HG03442 (cell line): ENCODE data around the gene MYOZ1.
"Not testable (repeated sequence)": the region's sequence is repeated elsewhere in the genome, so short reads cannot be mapped to it uniquely, and the experiment has no call there.

ENCODE experiments used
- ATAC-seq: cut with Tn5 transposase; IDR thresholded peaks from one replicate; pipeline ENCODE4 v1.9.1; 2021; ENCODE audit warnings: mild to moderate bottlenecking, moderate library complexity; ENCODE audit not compliant: unreplicated experiment

Gene MYOZ1

GRCh38 chr10:73647875-73648651 is 6.8 kb upstream of the MYOZ1 start:
- no peak for ATAC-seq

- no peak for ATAC-seq
These were observed 6.1 kb upstream of the MYOZ1 start for GRCh38 chr10:73647211-73647874.

- no peak for ATAC-seq
These were observed 5.3 kb upstream of the MYOZ1 start for GRCh38 chr10:73646598-73647041.

GRCh38 chr10:73645251-73645650 is 4.0 kb upstream of the MYOZ1 start:
- no peak for ATAC-seq

- ATAC-seq, result no peak
These were observed 3.5 kb upstream of the MYOZ1 start for GRCh38 chr10:73644767-73645166.

GRCh38 chr10:73644015-73644743 is 2.9 kb upstream of the MYOZ1 start:
- no peak for ATAC-seq

- no peak for ATAC-seq
These were observed 2.1 kb upstream of the MYOZ1 start for GRCh38 chr10:73643362-73643761.

GRCh38 chr10:73639286-73639685 is 2.0 kb downstream of the MYOZ1 start:
- no peak for ATAC-seq

- ATAC-seq, result no peak
These were observed 5.5 kb downstream of the MYOZ1 start for GRCh38 chr10:73635781-73636180.

GRCh38 chr10:73634421-73634820 is 6.9 kb downstream of the MYOZ1 start:
- ATAC-seq, result no peak

GRCh38 chr10:73629165-73629564 is 12.1 kb downstream of the MYOZ1 start:
- ATAC-seq, result no peak

- ATAC-seq, result no peak
These were observed 12.9 kb downstream of the MYOZ1 start for GRCh38 chr10:73628405-73628804.

GRCh38 chr10:73627300-73627699 is 14.0 kb downstream of the MYOZ1 start:
- no peak for ATAC-seq

- peak; percentile 93 for ATAC-seq
These were observed 15.2 kb downstream of the MYOZ1 start for GRCh38 chr10:73625884-73626752.

- no peak for ATAC-seq
These were observed 16.0 kb downstream of the MYOZ1 start for GRCh38 chr10:73625004-73625883.

GRCh38 chr10:73623056-73623455 is 18.2 kb downstream of the MYOZ1 start:
- no peak for ATAC-seq

GRCh38 chr10:73620974-73621373 is 20.3 kb downstream of the MYOZ1 start:
- not testable (repeated sequence) for ATAC-seq

- ATAC-seq, result not testable (repeated sequence)
These were observed 24.1 kb downstream of the MYOZ1 start for GRCh38 chr10:73617143-73617542.

GRCh38 chr10:73614720-73615119 is 26.6 kb downstream of the MYOZ1 start:
- no peak for ATAC-seq

- ATAC-seq, result no peak
These were observed 32.2 kb downstream of the MYOZ1 start for GRCh38 chr10:73609116-73609515.
